Gastrocnemius medialis (tissue), 4 donors: ENCODE results near the gene EXOC1L.

Experiments used
- POLR2A ChIP-seq, 2 donors: fragments of 450-650 bp; IDR thresholded peaks; one replicate each; pipeline ENCODE4 v1.6.1; 2017; ENCODE audit warnings: antibody characterized with exemption in 2 of 2, mild to moderate bottlenecking in 2 of 2, moderate library complexity in 2 of 2
- TF ChIP-seq, protein P1 (sequence below), 5 experiments: fragments of 450-650 bp in 3 of 5; fragments of 200-600 bp in 2 of 5; sonication (generic) in 2 of 5; IDR thresholded peaks in 4 of 5; conservative IDR thresholded peaks in 1 of 5; 1 replicate in 4 of 5; 2 replicates in 1 of 5; pipeline ENCODE4 v1.5.1; 2016 to 2019; ENCODE audit warnings: antibody characterized with exemption in 5 of 5, mild to moderate bottlenecking in 3 of 5, moderate library complexity in 3 of 5

DNA sequence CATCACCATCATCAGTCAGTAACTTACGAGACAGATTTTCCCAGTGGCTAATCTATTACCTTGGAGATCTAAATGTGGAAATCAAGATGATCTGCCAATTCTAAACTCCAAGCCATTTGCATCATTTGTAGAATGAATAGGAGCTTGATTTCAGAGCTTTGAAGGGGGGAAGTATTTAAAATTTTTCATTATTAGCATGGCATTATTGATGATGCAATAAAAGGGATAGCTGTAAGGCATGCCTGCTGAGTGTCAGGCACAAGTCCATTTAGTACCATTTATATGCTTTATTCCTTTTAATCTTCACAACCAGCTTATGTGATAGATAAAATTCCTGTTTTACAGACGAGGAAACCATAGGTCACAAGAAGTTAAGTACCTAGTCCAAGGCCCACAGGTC lies 5.3 kb downstream of the EXOC1L start:
- no peak for TF ChIP-seq POLR2A (IDR thresholded peaks at IDR 0.05)
- TF ChIP-seq, protein P1, sequence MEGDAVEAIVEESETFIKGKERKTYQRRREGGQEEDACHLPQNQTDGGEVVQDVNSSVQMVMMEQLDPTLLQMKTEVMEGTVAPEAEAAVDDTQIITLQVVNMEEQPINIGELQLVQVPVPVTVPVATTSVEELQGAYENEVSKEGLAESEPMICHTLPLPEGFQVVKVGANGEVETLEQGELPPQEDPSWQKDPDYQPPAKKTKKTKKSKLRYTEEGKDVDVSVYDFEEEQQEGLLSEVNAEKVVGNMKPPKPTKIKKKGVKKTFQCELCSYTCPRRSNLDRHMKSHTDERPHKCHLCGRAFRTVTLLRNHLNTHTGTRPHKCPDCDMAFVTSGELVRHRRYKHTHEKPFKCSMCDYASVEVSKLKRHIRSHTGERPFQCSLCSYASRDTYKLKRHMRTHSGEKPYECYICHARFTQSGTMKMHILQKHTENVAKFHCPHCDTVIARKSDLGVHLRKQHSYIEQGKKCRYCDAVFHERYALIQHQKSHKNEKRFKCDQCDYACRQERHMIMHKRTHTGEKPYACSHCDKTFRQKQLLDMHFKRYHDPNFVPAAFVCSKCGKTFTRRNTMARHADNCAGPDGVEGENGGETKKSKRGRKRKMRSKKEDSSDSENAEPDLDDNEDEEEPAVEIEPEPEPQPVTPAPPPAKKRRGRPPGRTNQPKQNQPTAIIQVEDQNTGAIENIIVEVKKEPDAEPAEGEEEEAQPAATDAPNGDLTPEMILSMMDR (IDR thresholded peaks at IDR 0.05 in 4 of 5, conservative IDR thresholded peaks at IDR 0.05 in 1 of 5) = no peak
